OCI-LY7 (cell line): ENCODE data around the gene RPL22. TPM values are rescaled to one million over a fixed set of nuclear protein-coding genes. Genes with fewer than 3 reads are reported as not detected.

Experiments used
- BruUV-seq: library from RNA; stranded (reverse); fragments of 400-500 nt; replicated peaks from 2 replicates; lab custom pipeline; 2021; lab: Mats Ljungman, UMichigan
- CTCF ChIA-PET: fragments of 300-600 bp; sonication (Branson Sonifier 250); formaldehyde crosslinking; loops from one replicate; lab custom pipeline; 2022; ENCODE audit warnings: antibody characterized with exemption; ENCODE audit not compliant: unreplicated experiment; lab: Charles Lee
- POLR2A ChIA-PET: fragments of 300-600 bp; sonication (Branson Sonifier 250); formaldehyde crosslinking; loops from one replicate; lab custom pipeline; 2022; ENCODE audit warnings: antibody characterized with exemption; lab: Charles Lee
- DNase-seq: peaks from one replicate; pipeline ENCODE4 v3.0.0-alpha.2; 2015; ENCODE audit warnings: low spot score
- H2AFZ ChIP-seq: fragments of 200-600 bp; sonication (generic), shearing (Covaris generic); 2 replicates; pipeline ENCODE4 v1.6.1; 2014; ENCODE audit warnings: mild to moderate bottlenecking, antibody characterized with exemption, low read length, moderate library complexity
- H3K27ac ChIP-seq: fragments of 200-600 bp; sonication (generic); 2 replicates; pipeline ENCODE4 v1.5.1; 2014; ENCODE audit warnings: mixed run types, low read depth, mild to moderate bottlenecking, moderate library complexity, low read length, inconsistent platforms; ENCODE audit not compliant: poor library complexity, severe bottlenecking
- H3K36me3 ChIP-seq: fragments of 200-600 bp; sonication (generic); 2 replicates; pipeline ENCODE4 v1.6.1; 2014; ENCODE audit warnings: mild to moderate bottlenecking, antibody characterized with exemption, low read length, moderate library complexity, mixed read lengths; ENCODE audit not compliant: insufficient read depth
- H3K4me1 ChIP-seq: fragments of 200-600 bp; sonication (generic); 2 replicates; pipeline ENCODE4 v1.5.1; 2014; ENCODE audit warnings: mild to moderate bottlenecking, low read length; ENCODE audit not compliant: insufficient read depth, poor library complexity, severe bottlenecking
- H3K4me2 ChIP-seq: fragments of 200-600 bp; sonication (generic); 2 replicates; pipeline ENCODE4 v1.6.1; 2014; ENCODE audit warnings: mild to moderate bottlenecking, low read length
- H3K4me3 ChIP-seq: fragments of 200-600 bp; sonication (generic); 2 replicates; pipeline ENCODE4 v1.5.1; 2014; ENCODE audit warnings: mild to moderate bottlenecking, low read depth, low read length; ENCODE audit not compliant: poor library complexity, severe bottlenecking
- H3K79me2 ChIP-seq: fragments of 200-600 bp; sonication (generic); 2 replicates; pipeline ENCODE4 v1.6.1; 2016; ENCODE audit warnings: low read depth, mild to moderate bottlenecking, low read length, moderate library complexity, mixed read lengths; ENCODE audit not compliant: insufficient read depth
- H3K9me2 ChIP-seq: fragments of 200-600 bp; sonication (generic); 2 replicates; pipeline ENCODE4 v1.6.1; 2016; ENCODE audit warnings: mild to moderate bottlenecking, low read length, mixed read lengths; ENCODE audit not compliant: insufficient read depth
- H3K9me3 ChIP-seq: fragments of 200-600 bp; sonication (generic); 2 replicates; pipeline ENCODE4 v1.6.1; 2014; ENCODE audit warnings: mild to moderate bottlenecking, mixed run types, low read length, mixed read lengths
- H4K20me1 ChIP-seq: fragments of 200-600 bp; sonication (generic); 2 replicates; pipeline ENCODE4 v1.6.1; 2014; ENCODE audit warnings: mild to moderate bottlenecking, antibody characterized with exemption, low read length, moderate library complexity, mixed read lengths; ENCODE audit not compliant: insufficient read depth
- EZH2phosphoT487 ChIP-seq: fragments of 200-600 bp; sonication (generic); IDR thresholded peaks from 2 replicates; pipeline ENCODE4 v1.6.1; 2018; ENCODE audit warnings: low read depth, borderline replicate concordance, mild to moderate bottlenecking, mixed run types, antibody characterized with exemption, low read length, moderate library complexity, mixed read lengths
- intact Hi-C: fragments of 100-400 bp; cut with micrococcal nuclease; formaldehyde crosslinking; loops from one replicate; pipeline ENCODE4 v1.10.0; 2022; ENCODE audit not compliant: unreplicated experiment
- total RNA-seq, 2 experiments: library from RNA; depleted of rRNA in 1 of 2; stranded (reverse); fragments of >200 nt in 1 of 2; shearing (Covaris generic) in 1 of 2; gene quantifications; 2 replicates each; pipeline ENCODE4 v1.2.3, GENCODE V29; 2014 to 2022
- TF ChIP-seq, protein P1 (sequence below): fragments of 200-600 bp; sonication (generic); conservative IDR thresholded peaks from 2 replicates; pipeline ENCODE4 v1.5.1; 2014; ENCODE audit warnings: mild to moderate bottlenecking, antibody characterized with exemption, low read length, moderate library complexity, mixed read lengths

Gene RPL22
- total RNA-seq, 2 experiments from 2014 or later, result 249 to 589 TPM

DNA sequence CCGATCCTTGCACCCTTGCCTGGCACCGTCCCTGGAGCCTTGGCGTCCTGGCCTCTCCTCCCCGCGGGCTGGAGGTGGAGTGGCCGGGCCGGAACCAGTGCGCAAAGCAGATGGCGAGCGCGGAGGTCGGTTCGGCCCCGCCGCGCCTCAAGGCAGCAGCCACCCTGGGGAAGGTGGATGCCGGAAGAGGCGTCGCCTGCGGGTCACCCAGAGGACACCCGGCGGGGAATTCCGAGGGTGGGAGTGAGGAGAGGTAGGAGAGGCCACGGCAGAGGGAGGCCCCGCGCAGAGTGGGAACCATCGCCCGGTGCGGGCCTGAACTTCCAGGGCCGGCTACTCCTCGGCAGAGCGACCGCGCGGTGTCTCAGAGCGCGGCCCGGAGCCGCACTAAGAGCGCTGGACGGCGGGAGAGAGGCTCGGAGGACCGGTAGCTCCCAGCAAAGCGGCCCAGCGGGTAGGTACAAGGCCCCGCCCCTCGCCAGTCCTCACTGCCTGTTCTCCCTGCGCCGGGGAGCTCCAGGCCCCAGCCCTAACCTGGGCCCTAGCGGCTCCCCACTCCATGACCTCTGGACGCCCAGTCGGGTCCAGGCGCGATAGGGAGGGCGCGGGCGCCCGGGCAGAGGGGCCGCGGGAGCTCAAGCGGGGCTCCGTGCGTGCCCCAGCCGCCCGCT lies 6.6 kb upstream of the RPL22 start, which contains the start of gene RNF207:
Gene RNF207, plus strand, starts transcription at position 271 of the 671 bp plus-strand sequence. CDS start 417 bp downstream, outside the sequence.
- H2AFZ ChIP-seq, result no peak within 1 kb of the TSS
- peaks cover 6% of the 10 kb centered on the region for H3K4me1 ChIP-seq
- ChIA-PET POLR2A (no interaction called here), CTCF (no interaction called here)
- H3K36me3 ChIP-seq, result no peaks in the 10 kb centered on the region
- intact Hi-C loops, result loop anchor here (1.0 kb wide), 1 partner anchor 98 kb away; no protein-coding TSS in a partner anchor
- no peaks in the 10 kb centered on the region for H3K9me2 ChIP-seq
- no peaks in the 10 kb centered on the region for H3K9me3 ChIP-seq
- no peak within 1 kb of the TSS for H3K4me2 ChIP-seq
- no peaks in the 10 kb centered on the region for H3K79me2 ChIP-seq
- no peaks in the 10 kb centered on the region for H4K20me1 ChIP-seq
- DNase-seq, result no peak
- H3K27ac ChIP-seq, result no peak within 1 kb of the TSS
- no peak within 1 kb of the TSS for H3K4me3 ChIP-seq
- TF ChIP-seq EZH2phosphoT487, result no peak
- TF ChIP-seq, protein P1, sequence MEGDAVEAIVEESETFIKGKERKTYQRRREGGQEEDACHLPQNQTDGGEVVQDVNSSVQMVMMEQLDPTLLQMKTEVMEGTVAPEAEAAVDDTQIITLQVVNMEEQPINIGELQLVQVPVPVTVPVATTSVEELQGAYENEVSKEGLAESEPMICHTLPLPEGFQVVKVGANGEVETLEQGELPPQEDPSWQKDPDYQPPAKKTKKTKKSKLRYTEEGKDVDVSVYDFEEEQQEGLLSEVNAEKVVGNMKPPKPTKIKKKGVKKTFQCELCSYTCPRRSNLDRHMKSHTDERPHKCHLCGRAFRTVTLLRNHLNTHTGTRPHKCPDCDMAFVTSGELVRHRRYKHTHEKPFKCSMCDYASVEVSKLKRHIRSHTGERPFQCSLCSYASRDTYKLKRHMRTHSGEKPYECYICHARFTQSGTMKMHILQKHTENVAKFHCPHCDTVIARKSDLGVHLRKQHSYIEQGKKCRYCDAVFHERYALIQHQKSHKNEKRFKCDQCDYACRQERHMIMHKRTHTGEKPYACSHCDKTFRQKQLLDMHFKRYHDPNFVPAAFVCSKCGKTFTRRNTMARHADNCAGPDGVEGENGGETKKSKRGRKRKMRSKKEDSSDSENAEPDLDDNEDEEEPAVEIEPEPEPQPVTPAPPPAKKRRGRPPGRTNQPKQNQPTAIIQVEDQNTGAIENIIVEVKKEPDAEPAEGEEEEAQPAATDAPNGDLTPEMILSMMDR, result no peak
- BruUV-seq, result no TSS peak

DNA sequence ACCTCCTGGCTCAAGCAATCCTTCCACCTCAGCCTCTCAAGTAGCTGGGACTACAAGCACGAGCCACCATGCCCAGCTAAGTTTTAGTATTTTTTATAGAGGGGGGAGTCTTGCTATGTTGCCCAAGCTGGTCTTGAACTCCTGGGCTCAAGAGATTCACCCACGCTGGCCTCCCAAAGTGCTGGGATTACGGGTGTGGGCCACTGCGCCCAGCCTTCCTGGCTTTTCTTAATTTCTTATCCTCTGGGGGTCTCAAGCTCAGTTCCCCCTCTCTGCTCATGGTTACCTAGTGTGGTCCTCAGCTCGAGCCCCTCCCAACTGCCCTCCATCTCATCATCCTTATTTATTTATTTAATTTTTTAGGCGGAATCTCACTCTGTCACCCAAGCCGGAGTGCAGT lies 2.9 kb upstream of the RPL22 start:
- Histone ChIP-seq H3K4me3 (no peak overlapping the region), H3K79me2 (peaks cover 30% of the 10 kb centered on the region), H3K4me1 (peaks cover 26% of the 10 kb centered on the region), H3K4me2 (no peak overlapping the region), H3K9me3 (no peaks in the 10 kb centered on the region), H3K36me3 (peaks cover 20% of the 10 kb centered on the region), H2AFZ (no peak overlapping the region), H3K9me2 (no peaks in the 10 kb centered on the region), H4K20me1 (peaks cover 18% of the 10 kb centered on the region), H3K27ac (no peak overlapping the region)
- no TSS peak for BruUV-seq
- DNase-seq, result no peak
- POLR2A ChIA-PET, result interaction anchor here (0.6 kb wide), 1 partner anchor 116 kb away, joined by 3 read pairs; no protein-coding TSS in a partner anchor
- CTCF ChIA-PET, result no interaction called here
- intact Hi-C loops, result no loop called here
- no peak for TF ChIP-seq EZH2phosphoT487
- TF ChIP-seq, protein P1, result no peak
